GM08714 (cell line): ENCODE results near the gene ARHGAP22.

ENCODE experiments used
- H3K4me3 ChIP-seq: fragments of 200-500 bp; sonication (Bioruptor generic); 2 replicates; pipeline ENCODE4 v1.5.1; 2014; ENCODE audit warnings: mild to moderate bottlenecking, low read length, inconsistent platforms
- ZNF274 ChIP-seq: IDR thresholded peaks from 2 replicates; pipeline ENCODE4 v1.6.1; 2012; ENCODE audit warnings: mild to moderate bottlenecking, low read depth, low read length

ARHGAP22 gene

DNA sequence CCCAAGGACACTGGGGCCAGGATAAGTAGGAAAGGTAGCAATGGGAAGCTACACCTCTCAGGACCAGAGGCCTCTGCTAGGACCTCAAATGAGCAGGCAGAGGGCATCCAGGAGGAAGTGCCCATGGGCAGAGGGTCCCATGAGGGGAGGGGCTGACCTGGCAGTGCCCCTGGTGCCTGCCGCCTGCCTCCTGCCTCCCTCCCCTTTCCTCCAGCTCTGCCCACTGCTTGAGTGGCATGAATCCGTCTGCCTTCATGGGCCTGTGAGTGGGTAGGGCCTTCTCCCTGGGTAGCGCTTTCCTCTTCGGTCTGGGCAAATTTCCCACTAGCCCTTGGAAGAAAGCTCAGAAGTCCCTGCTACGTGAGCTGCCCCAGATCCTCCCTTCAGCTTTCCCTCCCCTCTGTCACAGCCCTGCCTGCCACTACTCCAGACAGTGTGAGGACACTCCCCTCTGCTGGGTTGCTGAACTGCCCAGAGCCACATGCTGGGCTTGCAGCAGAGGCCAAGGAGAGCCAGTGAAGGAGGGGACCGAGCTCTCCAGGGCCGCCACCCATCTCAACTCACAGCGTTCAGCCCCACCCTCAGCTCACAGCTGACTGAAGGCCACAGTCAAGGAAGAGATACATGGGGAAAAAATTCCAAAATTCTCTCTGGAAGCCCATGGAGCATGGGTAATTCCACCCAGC, 141.4 kb downstream of the ARHGAP22 start:
- no peak for TF ChIP-seq ZNF274
- H3K4me3 ChIP-seq, result no peak overlapping the region

- no peak for TF ChIP-seq ZNF274
- no peak overlapping the region for H3K4me3 ChIP-seq
Measured at GRCh38 chr10:48462482-48463020, 142.3 kb downstream of the ARHGAP22 start.

GRCh38 chr10:48461623-48462481, 143.0 kb downstream of the ARHGAP22 start:
- no peak overlapping the region for H3K4me3 ChIP-seq
- no peak for TF ChIP-seq ZNF274

- no peak overlapping the region for H3K4me3 ChIP-seq
- no peak for TF ChIP-seq ZNF274
Measured at GRCh38 chr10:48460182-48460581, 144.7 kb downstream of the ARHGAP22 start.

DNA sequence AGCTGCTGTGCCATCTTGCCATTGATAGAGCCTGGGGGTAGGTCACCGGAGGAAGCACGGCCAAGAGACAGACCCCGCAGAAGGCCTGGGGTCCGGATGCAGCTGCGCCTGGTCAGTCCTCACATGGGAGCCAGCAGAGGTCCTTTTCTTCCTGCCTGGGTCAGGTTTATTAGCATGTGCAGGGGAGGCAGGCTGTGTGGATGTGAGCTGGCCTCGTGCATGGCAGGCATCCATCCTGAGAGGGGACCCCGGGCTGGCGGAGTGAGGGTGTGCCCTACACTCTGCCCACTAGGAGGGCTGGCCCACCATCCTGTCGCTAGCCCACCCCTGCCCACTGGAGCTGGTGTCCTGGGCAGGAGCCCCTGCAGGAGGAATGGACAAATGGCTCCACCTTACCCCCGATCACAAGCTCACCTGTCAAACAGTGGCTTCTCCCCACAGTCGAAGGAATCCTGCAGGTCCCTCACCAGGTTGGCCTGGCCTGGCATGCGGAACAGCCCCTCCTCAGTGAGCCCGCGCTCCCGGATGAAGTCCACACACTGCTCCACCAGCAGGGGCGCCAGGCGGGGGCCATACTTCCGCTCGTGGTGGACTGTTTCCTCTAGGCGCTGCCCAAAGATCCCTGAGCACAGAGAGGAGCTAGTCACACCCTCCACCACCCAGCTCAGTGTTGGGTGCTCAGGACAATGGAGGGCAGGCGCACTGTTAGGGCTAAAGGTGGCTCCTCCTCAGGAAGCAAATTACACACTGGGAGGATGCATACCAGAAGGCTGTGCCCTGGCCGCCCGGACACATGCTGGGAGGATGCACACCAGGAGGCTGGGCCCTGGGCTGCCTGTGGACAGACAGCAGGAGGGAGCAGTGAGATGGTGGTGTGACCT, 145.4 kb downstream of the ARHGAP22 start:
- TF ChIP-seq ZNF274, result no peak
- H3K4me3 ChIP-seq, result no peak overlapping the region

- no peak overlapping the region for H3K4me3 ChIP-seq
- no peak for TF ChIP-seq ZNF274
Measured at GRCh38 chr10:48458662-48459048, 146.2 kb downstream of the ARHGAP22 start.

DNA sequence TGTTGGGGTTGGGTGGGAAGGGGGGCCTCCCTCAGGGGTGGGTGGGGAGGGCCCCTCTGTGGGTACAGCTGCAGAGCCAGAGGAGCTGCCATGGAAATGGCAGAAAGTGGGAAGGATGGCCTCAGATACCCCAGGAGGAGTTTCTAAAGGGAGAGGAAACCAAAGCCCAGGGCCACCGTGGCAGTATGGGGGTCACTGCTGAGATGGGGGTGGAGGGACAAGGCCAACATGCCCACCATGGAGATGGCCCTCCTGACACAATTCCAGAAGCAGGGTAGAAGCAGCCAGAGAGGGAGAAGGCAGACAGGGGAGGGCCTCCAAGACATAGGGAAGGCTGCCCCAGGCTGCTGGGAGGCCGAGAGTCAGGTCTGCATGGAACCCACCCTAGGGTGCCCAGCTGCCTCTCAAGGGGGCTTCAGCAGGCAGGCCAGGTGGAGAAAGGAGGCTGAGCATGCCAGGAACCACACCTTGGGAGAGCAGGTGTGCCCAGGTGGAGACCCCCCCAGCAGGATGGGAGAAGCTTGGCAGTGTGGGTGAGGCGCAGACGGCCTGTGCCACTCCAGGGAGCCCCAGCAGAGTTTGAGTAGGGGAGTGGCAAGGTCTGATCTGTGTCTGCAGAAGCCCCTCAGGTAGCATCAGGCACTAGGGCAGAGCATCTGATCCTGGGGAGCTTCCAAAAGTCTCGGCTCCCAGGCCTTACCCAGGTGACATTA, 146.8 kb downstream of the ARHGAP22 start:
- no peak overlapping the region for H3K4me3 ChIP-seq
- no peak for TF ChIP-seq ZNF274

DNA sequence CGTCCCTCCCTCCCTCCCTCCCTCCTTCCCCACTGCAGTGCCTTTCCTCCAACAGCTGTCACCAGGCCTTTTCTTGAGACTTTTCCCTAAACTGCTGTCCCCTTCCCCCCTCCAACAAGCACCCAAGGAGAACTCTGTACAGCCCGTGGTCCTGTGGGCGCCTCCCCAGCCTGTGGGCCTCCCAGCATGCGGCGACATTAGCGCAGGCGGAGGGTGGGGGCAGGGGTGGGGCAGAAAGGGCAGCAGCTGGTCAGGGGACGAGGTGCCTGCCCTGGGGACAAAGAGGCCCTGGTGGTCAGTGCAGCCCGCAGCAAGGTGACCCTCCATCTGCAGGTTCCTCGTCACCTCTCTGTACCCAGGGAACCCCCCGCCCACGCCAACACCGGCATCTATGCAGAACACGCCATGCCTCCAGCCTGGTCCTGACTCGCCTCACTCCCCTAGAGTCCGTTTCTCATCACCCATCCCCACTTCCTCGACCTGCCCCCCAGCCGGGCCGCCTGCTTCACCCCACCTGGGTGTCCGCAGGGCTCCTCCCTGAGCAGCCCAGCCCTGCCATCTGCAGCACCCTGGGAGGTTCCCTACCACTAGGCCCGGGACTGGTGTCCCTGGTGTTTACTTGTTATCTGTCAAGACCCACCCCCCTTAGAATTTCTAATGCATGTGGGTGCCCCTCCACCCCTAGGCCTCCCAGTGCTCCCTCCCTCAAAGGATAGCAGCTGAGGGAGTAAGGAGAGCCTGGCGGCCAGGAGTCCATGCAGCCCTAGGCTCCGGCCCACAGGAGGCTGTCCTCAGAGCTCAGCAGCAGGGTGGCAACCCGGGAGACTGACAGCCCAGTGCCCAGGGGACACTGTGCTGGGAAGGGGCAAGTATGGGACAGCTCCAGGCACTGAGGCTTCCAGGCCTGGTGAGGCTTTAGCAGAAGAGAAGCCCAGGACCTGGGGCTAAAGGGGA, 147.8 kb downstream of the ARHGAP22 start:
- no peak for TF ChIP-seq ZNF274

DNA sequence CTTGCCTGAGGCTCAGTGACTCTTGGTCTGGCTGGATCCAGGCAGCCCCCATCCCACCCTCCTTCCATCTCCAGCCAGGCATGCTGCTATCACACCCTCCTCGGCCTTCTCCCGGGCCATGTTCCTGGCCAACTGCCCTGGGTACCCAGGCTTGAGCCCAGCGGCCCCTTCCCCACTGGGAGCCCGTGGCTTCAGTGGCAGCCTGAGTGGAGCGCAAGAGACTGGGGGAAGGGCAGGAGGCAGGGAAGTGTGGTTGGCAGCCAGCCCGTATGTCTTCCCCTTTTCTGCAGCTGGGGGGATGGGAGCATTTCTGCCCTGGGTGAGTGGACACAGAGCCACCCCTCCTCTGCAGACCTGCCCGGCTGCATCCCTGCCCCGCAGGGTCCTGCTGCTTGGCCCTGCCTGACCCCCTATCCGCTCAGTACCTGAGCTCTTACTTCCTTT, 148.5 kb downstream of the ARHGAP22 start:
- TF ChIP-seq ZNF274, result no peak
- H3K4me3 ChIP-seq, result no peak overlapping the region

More for the DNA sequence above, 147.8 kb downstream of the ARHGAP22 start:
- no peak overlapping the region for H3K4me3 ChIP-seq

GRCh38 chr10:48455392-48456151, 149.3 kb downstream of the ARHGAP22 start:
- no peak for TF ChIP-seq ZNF274
- no peak overlapping the region for H3K4me3 ChIP-seq

- H3K4me3 ChIP-seq, result no peak overlapping the region
- TF ChIP-seq ZNF274, result no peak
Measured at GRCh38 chr10:48455055-48455391, 149.8 kb downstream of the ARHGAP22 start.
